Measurements from ENCODE around the gene FLNC. TPM values are rescaled to one million over a fixed set of nuclear protein-coding genes. Genes with fewer than 3 reads are reported as not detected.

The FLNC gene
- total and polyA plus RNA-seq, 2 of the 13 experiments (the other 11 are each of a cell fraction or from before 2014, with no cell fraction given) = 0.02 TPM; not detected in 1

DNA sequence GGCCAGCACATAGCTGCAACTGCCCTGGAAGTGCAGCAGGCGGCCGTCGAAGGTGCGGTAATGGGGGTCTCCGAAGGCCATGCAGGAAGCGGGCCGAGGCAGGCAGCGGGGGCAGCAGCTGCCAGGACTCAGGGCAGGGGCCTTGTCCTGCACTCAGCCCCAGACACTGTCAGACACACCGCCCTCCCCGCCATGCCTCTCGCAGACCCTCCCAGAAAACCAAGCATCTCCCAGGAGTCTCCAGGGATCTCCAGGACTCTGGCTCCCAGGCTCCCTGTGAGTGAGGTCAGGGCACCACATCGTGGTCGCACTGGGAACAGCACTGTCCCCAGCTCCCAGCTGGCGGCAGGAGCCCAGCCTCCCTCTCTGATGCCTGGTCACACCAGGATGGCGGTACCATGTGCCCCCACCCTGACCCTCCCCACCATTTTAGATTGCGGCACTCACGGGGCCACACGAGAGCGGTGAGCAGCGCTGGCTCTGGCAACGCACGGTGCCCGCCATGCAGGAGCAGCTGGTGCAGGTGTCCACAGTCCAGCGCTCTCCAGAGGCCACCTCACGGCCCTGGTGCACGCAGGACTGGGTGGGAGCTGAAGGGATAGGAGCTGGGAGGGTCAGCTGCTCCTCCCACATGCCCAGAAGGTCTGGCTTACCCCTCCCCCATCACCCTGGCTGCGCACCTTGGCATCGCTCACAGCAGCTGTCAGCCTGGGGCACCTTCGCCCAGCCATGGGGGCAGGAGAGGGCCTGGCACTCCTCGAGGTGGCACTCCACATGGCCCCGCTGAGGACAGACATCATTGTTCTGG, 49.9 kb downstream of the FLNC start (continued):
- TF ChIP-seq, protein P1, sequence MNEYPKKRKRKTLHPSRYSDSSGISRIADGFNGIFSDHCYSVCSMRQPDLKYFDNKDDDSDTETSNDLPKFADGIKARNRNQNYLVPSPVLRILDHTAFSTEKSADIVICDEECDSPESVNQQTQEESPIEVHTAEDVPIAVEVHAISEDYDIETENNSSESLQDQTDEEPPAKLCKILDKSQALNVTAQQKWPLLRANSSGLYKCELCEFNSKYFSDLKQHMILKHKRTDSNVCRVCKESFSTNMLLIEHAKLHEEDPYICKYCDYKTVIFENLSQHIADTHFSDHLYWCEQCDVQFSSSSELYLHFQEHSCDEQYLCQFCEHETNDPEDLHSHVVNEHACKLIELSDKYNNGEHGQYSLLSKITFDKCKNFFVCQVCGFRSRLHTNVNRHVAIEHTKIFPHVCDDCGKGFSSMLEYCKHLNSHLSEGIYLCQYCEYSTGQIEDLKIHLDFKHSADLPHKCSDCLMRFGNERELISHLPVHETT (CRISPR knock-in tag; conservative IDR thresholded peaks at IDR 0.05) = no peak
- TF ChIP-seq ZBTB38 (CRISPR knock-in tag; IDR thresholded peaks at IDR 0.05) = no peak
- no peak for TF ChIP-seq ZNF883 (CRISPR knock-in tag; IDR thresholded peaks at IDR 0.05; ENCODE audit: not compliant biosample characterization)
- peak; percentile 32; the same call in 1 of the 2 replicates for TF ChIP-seq KDM3A (CRISPR knock-in tag; IDR thresholded peaks at IDR 0.05; ENCODE audit: low read depth)
- TF ChIP-seq, protein P2, sequence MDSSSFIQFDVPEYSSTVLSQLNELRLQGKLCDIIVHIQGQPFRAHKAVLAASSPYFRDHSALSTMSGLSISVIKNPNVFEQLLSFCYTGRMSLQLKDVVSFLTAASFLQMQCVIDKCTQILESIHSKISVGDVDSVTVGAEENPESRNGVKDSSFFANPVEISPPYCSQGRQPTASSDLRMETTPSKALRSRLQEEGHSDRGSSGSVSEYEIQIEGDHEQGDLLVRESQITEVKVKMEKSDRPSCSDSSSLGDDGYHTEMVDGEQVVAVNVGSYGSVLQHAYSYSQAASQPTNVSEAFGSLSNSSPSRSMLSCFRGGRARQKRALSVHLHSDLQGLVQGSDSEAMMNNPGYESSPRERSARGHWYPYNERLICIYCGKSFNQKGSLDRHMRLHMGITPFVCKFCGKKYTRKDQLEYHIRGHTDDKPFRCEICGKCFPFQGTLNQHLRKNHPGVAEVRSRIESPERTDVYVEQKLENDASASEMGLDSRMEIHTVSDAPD (CRISPR knock-in tag; IDR thresholded peaks at IDR 0.05) = no peak
- peak; percentile 45; the same call in 1 of the 2 replicates for TF ChIP-seq ZNF777 (CRISPR knock-in tag; IDR thresholded peaks at IDR 0.05)
- TF ChIP-seq, protein P3, sequence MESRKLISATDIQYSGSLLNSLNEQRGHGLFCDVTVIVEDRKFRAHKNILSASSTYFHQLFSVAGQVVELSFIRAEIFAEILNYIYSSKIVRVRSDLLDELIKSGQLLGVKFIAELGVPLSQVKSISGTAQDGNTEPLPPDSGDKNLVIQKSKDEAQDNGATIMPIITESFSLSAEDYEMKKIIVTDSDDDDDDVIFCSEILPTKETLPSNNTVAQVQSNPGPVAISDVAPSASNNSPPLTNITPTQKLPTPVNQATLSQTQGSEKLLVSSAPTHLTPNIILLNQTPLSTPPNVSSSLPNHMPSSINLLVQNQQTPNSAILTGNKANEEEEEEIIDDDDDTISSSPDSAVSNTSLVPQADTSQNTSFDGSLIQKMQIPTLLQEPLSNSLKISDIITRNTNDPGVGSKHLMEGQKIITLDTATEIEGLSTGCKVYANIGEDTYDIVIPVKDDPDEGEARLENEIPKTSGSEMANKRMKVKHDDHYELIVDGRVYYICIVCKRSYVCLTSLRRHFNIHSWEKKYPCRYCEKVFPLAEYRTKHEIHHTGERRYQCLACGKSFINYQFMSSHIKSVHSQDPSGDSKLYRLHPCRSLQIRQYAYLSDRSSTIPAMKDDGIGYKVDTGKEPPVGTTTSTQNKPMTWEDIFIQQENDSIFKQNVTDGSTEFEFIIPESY (CRISPR knock-in tag; IDR thresholded peaks at IDR 0.05) = peak; percentile 91
